K562 (cell line): ENCODE measurements around the gene PEAR1. TPM values are rescaled to one million over a fixed set of nuclear protein-coding genes. Genes with fewer than 3 reads are reported as not detected.
A peak's percentile ranks its signal among the peaks of the same experiment; 100 is the strongest.

ENCODE experiments used
- ATAC-seq: fragments of 200-7000 bp; cut with Tn5 transposase; 3 replicates; pipeline ENCODE4 v1.9.1; 2020; ENCODE audit warnings: moderate library complexity
- BruUV-seq: library from RNA; stranded (reverse); fragments of 400-500 nt; replicated peaks from 2 replicates; lab custom pipeline; 2021; lab: Mats Ljungman, UMichigan
- CTCF ChIA-PET: fragments of 300-600 bp; formaldehyde crosslinking; extraction: SDS; loops from one replicate; lab custom pipeline; 2021; ENCODE audit warnings: low intra/inter-chr PET ratio; lab: Yijun Ruan, JAX
- POLR2A ChIA-PET: fragments of 300-600, 350-650 bp; sonication (Branson Sonifier 250); formaldehyde crosslinking; extraction: SDS; loops from one replicate; lab custom pipeline; 2021; ENCODE audit warnings: antibody characterized with exemption, inconsistent platforms; lab: Yijun Ruan, JAX
- DNase-seq, 4 experiments: peaks; one replicate each; pipeline versions ENCODE4 v3.0.0 to v3.0.0-alpha.2; 2011 to 2018; ENCODE audit warnings: low spot score in 3 of 4, mixed read lengths in 3 of 4; ENCODE audit errors: extremely low read depth in 1 of 4
- FAIRE-seq: peaks from 2 replicates; lab custom pipeline; 2011; peaks lifted over from hg19 to GRCh38; lab: Jason Lieb, UNC
- H2AFZ ChIP-seq: 2 replicates; pipeline ENCODE4 v1.6.0; 2011; ENCODE audit warnings: low read depth, low read length, control low read depth, inconsistent platforms
- H3K27ac ChIP-seq: fragments of 200-600 bp; 3 replicates; pipeline ENCODE4 v1.8.0; 2011; ENCODE audit warnings: low read depth, mild to moderate bottlenecking, control low read depth, inconsistent platforms, low read length, moderate library complexity, mixed read lengths; ENCODE audit errors: extremely low read depth
- H3K27me3 ChIP-seq, 2 experiments: fragments of 300-600 bp in 1 of 2; 2 replicates in 1 of 2; 3 replicates in 1 of 2; pipeline versions ENCODE4 v1.6.0 to v1.8.0; 2011; ENCODE audit warnings: inconsistent platforms in 2 of 2, low read length in 2 of 2, mild to moderate bottlenecking in 1 of 2, mixed read lengths in 1 of 2, moderate library complexity in 1 of 2; ENCODE audit not compliant: control insufficient read depth in 2 of 2, insufficient read depth in 2 of 2
- H3K36me3 ChIP-seq: fragments of 300-600 bp; 3 replicates; pipeline ENCODE4 v1.8.0; 2011; ENCODE audit warnings: mild to moderate bottlenecking, low read length, inconsistent platforms; ENCODE audit not compliant: control insufficient read depth, insufficient read depth
- H3K4me1 ChIP-seq, 2 experiments: fragments of 200-600 bp in 1 of 2; replicated peaks in 1 of 2; 2 replicates in 1 of 2; 3 replicates in 1 of 2; pipeline versions ENCODE4 v1.5.1 to v1.8.0; 2011; ENCODE audit warnings: inconsistent platforms in 2 of 2, low read length in 2 of 2, mild to moderate bottlenecking in 1 of 2, mixed read lengths in 1 of 2, moderate library complexity in 1 of 2; ENCODE audit not compliant: control insufficient read depth in 2 of 2, insufficient read depth in 2 of 2
- H3K4me2 ChIP-seq: 2 replicates; pipeline ENCODE4 v1.6.1; 2011; ENCODE audit warnings: low read length, control low read depth, inconsistent platforms, mixed read lengths; ENCODE audit not compliant: insufficient read depth
- H3K4me3 ChIP-seq: fragments of 200-600 bp; sonication (generic), shearing (Covaris generic); 2 replicates; pipeline ENCODE4 v1.5.1; 2016; ENCODE audit warnings: control low read depth, inconsistent platforms
- H3K79me2 ChIP-seq: fragments of 200-600 bp; 3 replicates; pipeline ENCODE4 v1.8.0; 2011; ENCODE audit warnings: low read length, inconsistent platforms; ENCODE audit not compliant: control insufficient read depth, insufficient read depth
- H3K9ac ChIP-seq, 2 experiments: 2 replicates each; pipeline versions ENCODE4 v1.6.0 to v1.6.1; 2011; ENCODE audit warnings: low read depth in 2 of 2, low read length in 2 of 2, control low read depth in 1 of 2, inconsistent platforms in 1 of 2, mild to moderate bottlenecking in 1 of 2, mixed read lengths in 1 of 2; ENCODE audit not compliant: insufficient read depth in 1 of 2
- H3K9me1 ChIP-seq: one replicate; pipeline ENCODE4 v1.6.0; 2011; ENCODE audit warnings: inconsistent platforms, mild to moderate bottlenecking, low read length, moderate library complexity; ENCODE audit not compliant: control insufficient read depth, insufficient read depth
- H3K9me3 ChIP-seq: replicated peaks from 2 replicates; pipeline ENCODE4 v1.5.1; 2011; ENCODE audit warnings: low read depth, low read length, inconsistent platforms; ENCODE audit not compliant: control insufficient read depth, insufficient read depth
- H4K20me1 ChIP-seq: replicated peaks from 2 replicates; pipeline ENCODE4 v1.6.1; 2011; ENCODE audit warnings: low read length, inconsistent platforms, mixed read lengths; ENCODE audit not compliant: control insufficient read depth, insufficient read depth
- ARID1B ChIP-seq: fragments of 450-650 bp; IDR thresholded peaks from 2 replicates; pipeline ENCODE4 v1.6.1; 2016; ENCODE audit warnings: antibody characterized with exemption, mild to moderate bottlenecking, inconsistent platforms
- ARID3A ChIP-seq: IDR thresholded peaks from 2 replicates; pipeline ENCODE4 v1.6.1; 2012; ENCODE audit warnings: low read depth, low read length, improper control_type of control experiment, borderline replicate concordance
- BCLAF1 ChIP-seq, 2 experiments: fragments of 450-650 bp in 1 of 2; IDR thresholded peaks; 2 replicates each; pipeline ENCODE4 v1.6.1; 2011 to 2017; ENCODE audit warnings: low read depth in 2 of 2, antibody characterized with exemption in 1 of 2, borderline replicate concordance in 1 of 2, low read length in 1 of 2, mild to moderate bottlenecking in 1 of 2, mixed read lengths in 1 of 2; ENCODE audit not compliant: control insufficient read depth in 1 of 2
- CC2D1A ChIP-seq: fragments of 450-650 bp; IDR thresholded peaks from 2 replicates; pipeline ENCODE4 v1.6.1; 2017; ENCODE audit warnings: mild to moderate bottlenecking
- IFI16 ChIP-seq: fragments of 250-450 bp; sonication (Bioruptor Pico); IDR thresholded peaks from 2 replicates; pipeline ENCODE4 v2.1.2; 2022; ENCODE audit warnings: mild to moderate bottlenecking, inconsistent platforms
- ILF3 ChIP-seq: fragments of 450-650 bp; IDR thresholded peaks from 2 replicates; pipeline ENCODE4 v1.6.1; 2018; ENCODE audit warnings: antibody characterized with exemption, mild to moderate bottlenecking, moderate library complexity, borderline replicate concordance
- KLF10 ChIP-seq: fragments of 250-450 bp; sonication (Bioruptor Pico); IDR thresholded peaks from 2 replicates; pipeline ENCODE4 v1.6.1; 2021; ENCODE audit warnings: matching md5 sums
- L3MBTL2 ChIP-seq: fragments of 450-650 bp; IDR thresholded peaks from 2 replicates; pipeline ENCODE4 v1.6.1; 2016; ENCODE audit warnings: mild to moderate bottlenecking, moderate library complexity
- MLLT1 ChIP-seq, 2 experiments: fragments of 450-650 bp; IDR thresholded peaks; 2 replicates each; pipeline ENCODE4 v1.6.1; 2016
- NEUROD1 ChIP-seq: fragments of 150-350 bp; IDR thresholded peaks from 2 replicates; pipeline ENCODE4 v1.6.1; 2014; ENCODE audit warnings: borderline replicate concordance, low read length, low read depth; ENCODE audit not compliant: partially characterized antibody
- PCBP2 ChIP-seq: fragments of 200-400 bp; formaldehyde crosslinking; IDR thresholded peaks from 2 replicates; pipeline ENCODE4 v1.6.1; 2018; ENCODE audit warnings: low read length, low read depth, mild to moderate bottlenecking, moderate library complexity; ENCODE audit not compliant: poor library complexity, severe bottlenecking
- POU5F1 ChIP-seq: fragments of 150-350 bp; IDR thresholded peaks from 2 replicates; pipeline ENCODE4 v1.6.1; 2014; ENCODE audit warnings: borderline replicate concordance, low read length, low read depth, mild to moderate bottlenecking; ENCODE audit not compliant: partially characterized antibody
- ZNF212 ChIP-seq: fragments of 450-650 bp; formaldehyde crosslinking; IDR thresholded peaks from 2 replicates; pipeline ENCODE4 v1.4.0; 2020; ENCODE audit warnings: mild to moderate bottlenecking
- ZNF282 ChIP-seq: sonication (generic); formaldehyde crosslinking; IDR thresholded peaks from 2 replicates; pipeline ENCODE4 v1.8.1; 2023; ENCODE audit warnings: missing genetic modification reagents
- ZNF436 ChIP-seq: fragments of 250-450, 450-650 bp; sonication (Bioruptor Pico); formaldehyde crosslinking; IDR thresholded peaks from 2 replicates; pipeline ENCODE4 v1.7.0; 2020; ENCODE audit warnings: mild to moderate bottlenecking
- WGBS: fragments of 100-300 bp; shearing (Covaris generic); methylation state at CpG from one replicate; pipeline ENCODE4 v1.1.6; 2016; ENCODE audit warnings: low coverage, mixed read lengths; ENCODE audit not compliant: insufficient coverage; ENCODE audit errors: missing lambda C conversion rate; 5-methylcytosine and 5-hydroxymethylcytosine counted together
- in situ Hi-C: fragments of 300-500 bp; cut with MboI; formaldehyde crosslinking; loops from 4 replicates; pipeline ENCODE4 v1.15.0; 2018; ENCODE audit warnings: inconsistent platforms, mixed read lengths
- intact Hi-C: fragments of 100-400 bp; cut with micrococcal nuclease; formaldehyde crosslinking; loops from 2 replicates; pipeline ENCODE4 v1.14.2; 2022
- polyA plus RNA-seq, 8 experiments: library from polyadenylated mRNA; depleted of rRNA in 4 of 8; stranded (reverse) in 5 of 8; unstranded in 3 of 8; fragments of >200 nt; fragmentation: Nextera tagmentation in 2 of 8; fragmentation: Illumina TruSeq in 1 of 8; extraction: Ambion mirVana in 2 of 8; extraction: Trizol in 1 of 8; gene quantifications; 2 replicates each; pipeline versions ENCODE4 v1.2.1 to v1.2.3, GENCODE V29; 2011 to 2014; ENCODE audit warnings: inconsistent platforms in 1 of 8, missing spikeins in 1 of 8
- total RNA-seq, 7 experiments: library from RNA; depleted of rRNA in 6 of 7; stranded (reverse); fragments of >200 nt in 6 of 7; fragmentation: Illumina TruSeq in 2 of 7; extraction: Trizol in 2 of 7; gene quantifications; 2 replicates each; pipeline versions ENCODE4 v1.2.1 to v1.2.3, GENCODE V29; 2011 to 2021; ENCODE audit warnings: low replicate concordance in 1 of 7

The PEAR1 gene
- total and polyA plus RNA-seq, 9 of the 15 experiments (the other 6 are each of a cell fraction or from before 2014, with no cell fraction given) = 0.87 to 13.9 (median 6.1) TPM

- H3K36me3 ChIP-seq = no peaks in the 10 kb centered on the region
- in situ Hi-C loops (loop anchor here (5.0 kb wide), 1 partner anchor 36 kb away; the partner anchor contains the start of gene PEAR1), intact Hi-C loops (loop anchor here (2.0 to 5.0 kb wide), 3 partner anchors 31 to 229 kb away; no protein-coding TSS in a partner anchor)
- H3K27me3 ChIP-seq = peaks cover under 1 to 1% of the 10 kb centered on the region in 2 experiments; a peak in 2 of 5 replicates
- H3K4me3 ChIP-seq = peak overlapping the region; percentile 30; the same call in 1 of the 2 replicates
- no peak for DNase-seq
- no peak for FAIRE-seq
- peak overlapping the region in 1 of 2 experiments; percentile 88; a peak in 1 of 4 replicates for H3K9ac ChIP-seq
- peak; percentile 5 for ATAC-seq
- H3K4me2 ChIP-seq = peak overlapping the region; percentile 73
- no peak overlapping the region for H3K27ac ChIP-seq
- whole genome bisulfite sequencing = 8% methylated on average over 4 of the region's 4 CpGs
- no peaks in the 10 kb centered on the region for H3K9me1 ChIP-seq
- ChIA-PET POLR2A (interaction anchor here (0.7 to 1.1 kb wide), 3 partner anchors 13 to 336 kb away, joined by 3 to 4 read pairs (median 3); partner anchors contain the start of gene NAXE), CTCF (interaction anchor here (0.6 to 2.1 kb wide), 5 partner anchors 17 to 344 kb away, joined by 3 to 12 read pairs (median 5); no protein-coding TSS in a partner anchor)
- H3K4me1 ChIP-seq = peaks cover 24 to 33% of the 10 kb centered on the region in 2 experiments
- BruUV-seq = no TSS peak
- H3K79me2 ChIP-seq = no peaks in the 10 kb centered on the region
- no peaks in the 10 kb centered on the region for H3K9me3 ChIP-seq
- H4K20me1 ChIP-seq = no peaks in the 10 kb centered on the region
- H2AFZ ChIP-seq = no peak overlapping the region
- no peak for TF ChIP-seq ZNF212 (CRISPR knock-in tag)
- no peak for TF ChIP-seq ARID1B
- TF ChIP-seq ILF3 = no peak
- TF ChIP-seq ZNF282 (CRISPR knock-in tag) = no peak
- no peak for TF ChIP-seq ZNF436
- no peak for TF ChIP-seq CC2D1A
- no peak for TF ChIP-seq NEUROD1
- no peak for TF ChIP-seq L3MBTL2
- TF ChIP-seq IFI16 (CRISPR knock-in tag) = no peak
- no peak for TF ChIP-seq BCLAF1 (IDR thresholded peaks at IDR 0.05; ENCODE audit: borderline replicate concordance in 1 of 2, control insufficient read depth in 1 of 2, low read depth in 2 of 2, low read length in 1 of 2)
- TF ChIP-seq KLF10 (CRISPR knock-in tag) = no peak
- no peak for TF ChIP-seq ARID3A
- TF ChIP-seq POU5F1 = no peak
- TF ChIP-seq PCBP2 = no peak
- 0 out of 4 replicates have a peak, but pooled peaks of 1 of the 2 experiments have one; percentile 30 for TF ChIP-seq MLLT1 (IDR thresholded peaks at IDR 0.05)
These were observed 34.6 kb downstream of the PEAR1 start for GRCh38 chr1:156928043-156928602.
